ENCODE measurements around the gene ZNF770. TPM values are rescaled to one million over a fixed set of nuclear protein-coding genes. Genes with fewer than 3 reads are reported as not detected.

The ZNF770 gene
- total RNA-seq, 1 experiment from 2014 or later: 70.7 TPM

- H3K27ac ChIP-seq (ENCODE audit: low read depth, low read length): no peak overlapping the region
- peaks cover 11 to 14% of the 10 kb centered on the region in 2 experiments for H3K4me1 ChIP-seq (ENCODE audit: control insufficient read depth in 1 of 2, insufficient read depth in 2 of 2, low read length in 2 of 2)
- H3K36me3 ChIP-seq (ENCODE audit: control insufficient read depth in 1 of 2, insufficient read depth in 2 of 2, low read length in 2 of 2): no peaks in the 10 kb centered on the region
- no peak overlapping the region for H3K9ac ChIP-seq (ENCODE audit: low read length)
- no peaks in the 10 kb centered on the region for H3K27me3 ChIP-seq (ENCODE audit: insufficient read depth, low read length)
- ATAC-seq (0 out of 2 replicates have a peak, but pooled peaks have one; percentile 39), DNase-seq (ENCODE audit: low read depth, low spot score) (no peak)
- no TSS peak for BruUV-seq (replicated peaks)
- no peaks in the 10 kb centered on the region for H3K9me3 ChIP-seq (ENCODE audit: control insufficient read depth in 1 of 2, insufficient read depth in 1 of 2, low read depth in 1 of 2, low read length in 2 of 2)
- ChIA-PET RAD21 (ENCODE audit: low non-redundant PET in 1 of 2, low total read pairs in 2 of 2, uncharacterized antibody in 2 of 2, unreplicated experiment in 2 of 2) (no interaction called here), POLR2A (no interaction called here), CTCF (interaction anchor here (1.5 kb wide), 1 partner anchor 17 kb away, joined by 3 read pairs; no protein-coding TSS in a partner anchor)
- intact Hi-C loops (cut with micrococcal nuclease): no loop called here
- peak in 1 of 3 experiments; percentile 11; a peak in 1 of 6 replicates for TF ChIP-seq CTCF (IDR thresholded peaks at IDR 0.05 in 2 of 3, conservative IDR thresholded peaks at IDR 0.05 in 1 of 3; ENCODE audit: borderline replicate concordance in 1 of 3, insufficient read depth in 1 of 3, low read depth in 2 of 3, low read length in 2 of 3)
- TF ChIP-seq SRF (IDR thresholded peaks at IDR 0.05; ENCODE audit: low read depth): no peak
- no peak for TF ChIP-seq REST (IDR thresholded peaks at IDR 0.05; ENCODE audit: low read depth)
- TF ChIP-seq EZH2phosphoT487 (IDR thresholded peaks at IDR 0.05; ENCODE audit: borderline replicate concordance): no peak
- no peak for TF ChIP-seq ATF3 (IDR thresholded peaks at IDR 0.05)
- no peaks in the 10 kb centered on the region for H3K79me2 ChIP-seq (ENCODE audit: insufficient read depth, low read length)
- no peak overlapping the region for H2AFZ ChIP-seq (ENCODE audit: low read depth, low read length, poor library complexity, severe bottlenecking)
- no peak overlapping the region for H3K4me2 ChIP-seq (ENCODE audit: low read length)
- H4K20me1 ChIP-seq (ENCODE audit: insufficient read depth): no peaks in the 10 kb centered on the region
- H3K4me3 ChIP-seq (replicated peaks in 1 of 2; ENCODE audit: low read depth in 1 of 2, low read length in 2 of 2): no peak overlapping the region
- no peaks in the 10 kb centered on the region for H3K9me2 ChIP-seq (ENCODE audit: insufficient read depth)
These were observed 32.9 kb upstream of the ZNF770 start for GRCh38 chr15:35020974-35021373.

Measured in HCT116 (cell line).